HFF-Myc (cell line): ENCODE results near the gene SHROOM3.

ENCODE experiments used
- DNase-seq: peaks from one replicate; pipeline ENCODE4 v3.0.0-alpha.2; 2011; ENCODE audit warnings: low read depth; ENCODE audit errors: extremely low read depth
- H3K4me3 ChIP-seq: replicated peaks from 2 replicates; pipeline ENCODE4 v1.5.1; 2011; ENCODE audit warnings: low read depth, mild to moderate bottlenecking, control low read depth, low read length
- TF ChIP-seq, protein P1 (sequence below): IDR thresholded peaks from 2 replicates; pipeline ENCODE4 v1.5.1; 2012; ENCODE audit warnings: mild to moderate bottlenecking, low read depth, low read length, control low read depth; ENCODE audit errors: missing control alignments

SHROOM3 gene

DNA sequence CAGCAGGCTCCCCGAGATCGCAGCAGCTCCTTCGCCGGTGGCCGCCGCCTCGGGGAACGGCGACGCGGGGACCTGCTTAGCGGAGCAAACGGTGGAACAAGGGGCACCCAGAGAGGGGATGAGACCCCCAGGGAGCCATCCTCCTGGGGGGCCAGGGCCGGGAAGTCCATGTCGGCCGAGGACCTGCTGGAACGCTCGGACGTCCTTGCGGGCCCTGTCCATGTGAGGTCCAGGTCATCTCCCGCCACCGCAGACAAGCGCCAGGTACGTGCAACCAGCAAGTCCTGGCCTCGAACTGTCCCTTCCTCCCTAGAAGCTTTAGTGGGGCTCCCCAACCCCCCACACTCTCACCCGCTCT, 306.6 kb downstream of the SHROOM3 start:
- DNase-seq = no peak
- H3K4me3 ChIP-seq = no peak overlapping the region
- TF ChIP-seq, protein P1, sequence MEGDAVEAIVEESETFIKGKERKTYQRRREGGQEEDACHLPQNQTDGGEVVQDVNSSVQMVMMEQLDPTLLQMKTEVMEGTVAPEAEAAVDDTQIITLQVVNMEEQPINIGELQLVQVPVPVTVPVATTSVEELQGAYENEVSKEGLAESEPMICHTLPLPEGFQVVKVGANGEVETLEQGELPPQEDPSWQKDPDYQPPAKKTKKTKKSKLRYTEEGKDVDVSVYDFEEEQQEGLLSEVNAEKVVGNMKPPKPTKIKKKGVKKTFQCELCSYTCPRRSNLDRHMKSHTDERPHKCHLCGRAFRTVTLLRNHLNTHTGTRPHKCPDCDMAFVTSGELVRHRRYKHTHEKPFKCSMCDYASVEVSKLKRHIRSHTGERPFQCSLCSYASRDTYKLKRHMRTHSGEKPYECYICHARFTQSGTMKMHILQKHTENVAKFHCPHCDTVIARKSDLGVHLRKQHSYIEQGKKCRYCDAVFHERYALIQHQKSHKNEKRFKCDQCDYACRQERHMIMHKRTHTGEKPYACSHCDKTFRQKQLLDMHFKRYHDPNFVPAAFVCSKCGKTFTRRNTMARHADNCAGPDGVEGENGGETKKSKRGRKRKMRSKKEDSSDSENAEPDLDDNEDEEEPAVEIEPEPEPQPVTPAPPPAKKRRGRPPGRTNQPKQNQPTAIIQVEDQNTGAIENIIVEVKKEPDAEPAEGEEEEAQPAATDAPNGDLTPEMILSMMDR = no peak

DNA sequence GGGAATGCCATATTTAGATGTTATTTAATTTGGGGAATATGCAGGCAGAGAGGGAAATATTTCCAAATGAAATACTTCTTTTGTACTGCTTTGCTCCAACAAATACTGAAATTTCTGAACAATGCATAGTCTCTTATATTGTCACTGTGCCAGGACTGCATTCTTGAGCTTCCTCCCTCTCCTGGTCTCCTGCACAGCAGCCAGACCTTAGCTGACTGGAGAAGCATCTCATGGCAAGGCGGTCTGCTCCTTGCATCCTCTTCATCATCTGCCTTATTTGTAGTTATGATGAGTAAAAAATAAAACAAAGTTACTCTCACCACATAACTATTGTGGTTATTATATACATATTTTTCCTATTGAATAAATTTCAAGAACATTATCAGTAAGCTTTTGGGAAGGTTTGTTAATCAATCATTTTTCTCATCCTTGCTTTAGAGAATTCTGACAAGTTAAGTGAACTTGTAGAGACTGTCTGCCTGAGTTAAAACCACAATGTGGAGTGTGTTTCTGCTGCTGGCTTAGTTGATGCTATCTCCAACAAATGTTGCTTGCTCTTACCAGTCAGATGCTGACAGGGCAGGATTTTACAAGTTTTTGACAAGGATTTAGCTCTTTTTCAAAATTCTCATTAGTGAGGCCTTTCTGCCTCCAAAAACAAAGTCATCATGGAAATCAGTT, 309.4 kb downstream of the SHROOM3 start:
- DNase-seq = no peak
- TF ChIP-seq, protein P1 = no peak
- H3K4me3 ChIP-seq = no peak overlapping the region

DNA sequence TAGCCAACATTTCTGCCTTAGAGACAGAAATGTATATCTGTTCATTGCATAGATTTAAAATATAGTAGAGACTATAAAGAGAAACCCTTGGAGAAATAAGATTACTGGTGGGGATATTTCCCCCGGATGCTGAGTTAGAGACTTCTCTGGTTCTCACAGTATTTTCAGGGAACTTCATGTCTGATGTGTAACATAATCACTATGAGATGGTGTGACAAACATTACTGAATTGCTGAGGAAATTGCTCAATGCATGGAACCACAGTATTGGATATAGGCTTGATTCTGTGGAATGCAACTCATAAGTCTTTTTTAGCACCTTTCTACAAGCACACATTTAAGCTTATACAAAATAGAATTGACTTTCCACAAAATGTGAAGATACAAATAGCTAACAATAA, 310.2 kb downstream of the SHROOM3 start:
- TF ChIP-seq, protein P1 = no peak
- H3K4me3 ChIP-seq = no peak overlapping the region
- DNase-seq = no peak

DNA sequence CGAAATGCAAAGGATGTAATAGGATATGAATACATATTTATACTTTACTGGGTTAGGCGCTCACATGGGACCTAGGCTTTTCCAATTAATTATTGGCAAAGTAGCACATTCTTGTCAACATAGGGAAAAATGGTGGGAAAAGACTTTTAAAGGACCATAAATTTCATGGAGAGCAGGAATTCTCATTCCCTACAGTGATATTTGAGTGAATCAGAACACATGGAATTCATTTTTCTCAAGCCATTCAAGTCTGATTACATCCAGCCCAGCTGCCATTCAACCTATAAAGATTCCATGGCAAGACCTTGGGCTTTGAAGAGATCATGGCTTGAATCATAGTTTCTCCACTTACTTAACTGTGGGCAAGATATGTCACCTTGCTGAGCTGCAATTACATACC, 312.5 kb downstream of the SHROOM3 start:
- DNase-seq = no peak
- no peak overlapping the region for H3K4me3 ChIP-seq
- TF ChIP-seq, protein P1 = no peak

DNA sequence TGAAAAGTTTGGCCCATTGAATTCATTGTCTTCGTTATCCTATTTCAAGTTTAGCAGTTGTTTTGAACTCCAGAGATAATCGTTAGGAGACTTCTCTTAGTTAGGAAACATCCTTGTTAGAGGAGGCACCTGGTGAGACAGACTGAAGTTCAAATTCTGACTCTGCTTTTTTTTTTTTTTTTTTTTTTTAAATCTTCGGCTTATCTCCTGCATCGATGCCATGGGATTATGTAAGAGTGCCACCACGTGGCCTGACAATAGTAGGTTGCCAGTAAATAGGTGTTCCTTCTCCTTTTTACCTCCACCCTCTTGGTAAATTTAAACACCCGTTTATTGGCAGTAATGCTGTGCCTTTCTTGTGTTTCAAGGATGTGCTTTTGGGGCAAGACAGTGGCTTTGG, 313.6 kb downstream of the SHROOM3 start:
- no peak overlapping the region for H3K4me3 ChIP-seq
- DNase-seq = no peak
- TF ChIP-seq, protein P1 = peak; percentile 20

DNA sequence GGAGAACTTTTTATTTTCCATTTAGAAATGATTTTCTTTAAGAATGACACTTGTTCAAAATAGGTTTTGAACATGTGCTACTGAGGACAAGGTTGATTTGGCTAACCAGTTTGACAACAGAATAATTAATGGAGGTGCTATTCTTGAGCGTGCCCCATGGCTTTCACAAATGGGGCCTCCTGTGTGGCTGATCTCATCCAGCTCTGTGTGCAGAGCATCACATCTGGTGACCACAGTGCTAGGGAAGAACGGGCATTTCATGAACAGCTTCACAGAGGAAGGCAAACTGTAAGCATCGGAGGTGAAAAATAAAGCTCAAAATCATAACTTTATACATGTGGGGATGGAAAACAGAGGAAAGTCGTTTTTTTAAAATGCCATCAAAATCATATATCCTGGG, 314.3 kb downstream of the SHROOM3 start:
- no peak overlapping the region for H3K4me3 ChIP-seq
- DNase-seq = no peak

More for the DNA sequence above, 314.3 kb downstream of the SHROOM3 start:
- TF ChIP-seq, protein P1 = no peak
